HepG2 (cell line): ENCODE results near the gene SGCE. TPM values are rescaled to one million over a fixed set of nuclear protein-coding genes. Genes with fewer than 3 reads are reported as not detected.

Source experiments
- CENPT ChIP-seq: sonication (generic); formaldehyde crosslinking; IDR thresholded peaks from 2 replicates; pipeline ENCODE4 v1.8.0; 2022; ENCODE audit warnings: low read depth, mild to moderate bottlenecking, moderate library complexity, missing genetic modification reagents
- GTF3A ChIP-seq: sonication (generic); formaldehyde crosslinking; conservative IDR thresholded peaks from 2 replicates; pipeline ENCODE4 v1.4.0; 2020; ENCODE audit warnings: mild to moderate bottlenecking, missing genetic modification reagents
- HOXA3 ChIP-seq: sonication (generic); formaldehyde crosslinking; IDR thresholded peaks from 2 replicates; pipeline ENCODE4 v1.5.0; 2020; ENCODE audit warnings: missing genetic modification reagents
- KAT2B ChIP-seq: fragments of 150-350 bp; IDR thresholded peaks from 2 replicates; pipeline ENCODE4 v1.6.1; 2014; ENCODE audit warnings: low read depth, low read length, borderline replicate concordance
- MAFF ChIP-seq: IDR thresholded peaks from 2 replicates; pipeline ENCODE4 v1.6.1; 2011; ENCODE audit warnings: low read depth, low read length, improper control_type of control experiment
- NR2F6 ChIP-seq, 2 experiments: IDR thresholded peaks; 2 replicates each; pipeline ENCODE4 v1.6.1; 2016; ENCODE audit warnings: antibody characterized with exemption in 1 of 2, mild to moderate bottlenecking in 1 of 2
- POLR2G ChIP-seq: fragments of 200-400 bp; formaldehyde crosslinking; IDR thresholded peaks from 2 replicates; pipeline ENCODE4 v1.6.1; 2018; ENCODE audit warnings: mild to moderate bottlenecking, low read depth, low read length, moderate library complexity
- SALL1 ChIP-seq: sonication (generic); formaldehyde crosslinking; IDR thresholded peaks from 2 replicates; pipeline ENCODE4 v1.8.0; 2022; ENCODE audit warnings: mild to moderate bottlenecking, missing genetic modification reagents
- SAP130 ChIP-seq: IDR thresholded peaks from 2 replicates; pipeline ENCODE4 v1.6.1; 2016; ENCODE audit warnings: low read depth
- SNRNP70 ChIP-seq: fragments of 200-400 bp; formaldehyde crosslinking; IDR thresholded peaks from 2 replicates; pipeline ENCODE4 v1.6.1; 2017; ENCODE audit warnings: mild to moderate bottlenecking, low read depth, low read length, moderate library complexity
- SOX5 ChIP-seq: IDR thresholded peaks from 2 replicates; pipeline ENCODE4 v1.6.1; 2016; ENCODE audit warnings: borderline replicate concordance
- TGIF2 ChIP-seq: IDR thresholded peaks from 2 replicates; pipeline ENCODE4 v1.6.1; 2016; ENCODE audit warnings: control low read depth, missing compliant biosample characterization
- U2AF1 ChIP-seq: fragments of 200-400 bp; formaldehyde crosslinking; optimal IDR thresholded peaks from 2 replicates; pipeline ENCODE3; 2017; ENCODE audit warnings: mild to moderate bottlenecking, low read depth, low read length
- ZFAT ChIP-seq: sonication (generic); formaldehyde crosslinking; conservative IDR thresholded peaks from 2 replicates; pipeline ENCODE4 v1.8.1; 2023; ENCODE audit warnings: missing genetic modification reagents, inconsistent platforms
- ZFP36L2 ChIP-seq: sonication (generic); formaldehyde crosslinking; IDR thresholded peaks from 2 replicates; pipeline ENCODE4 v1.4.0; 2020; ENCODE audit warnings: missing genetic modification reagents
- ZFP41 ChIP-seq: sonication (generic); formaldehyde crosslinking; IDR thresholded peaks from 2 replicates; pipeline ENCODE4 v1.4.0; 2020; ENCODE audit warnings: mild to moderate bottlenecking, missing genetic modification reagents, borderline replicate concordance
- ZNF180 ChIP-seq: sonication (generic); formaldehyde crosslinking; IDR thresholded peaks from 2 replicates; pipeline ENCODE4 v1.4.0; 2020; ENCODE audit warnings: low read depth, missing genetic modification reagents, borderline replicate concordance
- ZNF24 ChIP-seq: fragments of 450-650 bp; IDR thresholded peaks from 2 replicates; pipeline ENCODE4 v1.6.1; 2017; ENCODE audit warnings: antibody characterized with exemption, mild to moderate bottlenecking
- polyA plus RNA-seq, 8 experiments: library from polyadenylated mRNA; depleted of rRNA in 3 of 8; stranded (reverse) in 7 of 8; unstranded in 1 of 8; fragments of >200 nt; fragmentation: Illumina TruSeq in 4 of 8; extraction: Trizol in 4 of 8; gene quantifications; 2 replicates each; pipeline versions ENCODE4 v1.2.1 to v1.2.3, GENCODE V29; 2011 to 2016; ENCODE audit warnings: low read depth in 4 of 8, missing spikeins in 1 of 8, mixed read lengths in 1 of 8; ENCODE audit not compliant: insufficient read depth in 1 of 8
- total RNA-seq, 5 experiments: library from RNA; depleted of rRNA; stranded (reverse); fragments of >200 nt; fragmentation: Illumina TruSeq; extraction: Trizol; gene quantifications; 2 replicates each; pipeline ENCODE4 v1.2.3, GENCODE V29; 2016; ENCODE audit warnings: low read depth in 1 of 5
- TF ChIP-seq, protein P1 (sequence below): sonication (generic); formaldehyde crosslinking; IDR thresholded peaks from 2 replicates; pipeline ENCODE4 v1.8.1; 2023; ENCODE audit warnings: mild to moderate bottlenecking, missing genetic modification reagents, borderline replicate concordance
- TF ChIP-seq, protein P2 (sequence below): sonication (generic); formaldehyde crosslinking; IDR thresholded peaks from 2 replicates; pipeline ENCODE4 v1.4.0; 2020; ENCODE audit warnings: missing genetic modification reagents
- TF ChIP-seq, protein P3 (sequence below): sonication (generic); formaldehyde crosslinking; IDR thresholded peaks from 2 replicates; pipeline ENCODE4; 2020; ENCODE audit warnings: missing genetic modification reagents, mild to moderate bottlenecking, borderline replicate concordance

The SGCE gene
- total and polyA plus RNA-seq, 2 of the 13 experiments (the other 11 are each of a cell fraction or from before 2014, with no cell fraction given), result 52.3 to 71.1 TPM

DNA sequence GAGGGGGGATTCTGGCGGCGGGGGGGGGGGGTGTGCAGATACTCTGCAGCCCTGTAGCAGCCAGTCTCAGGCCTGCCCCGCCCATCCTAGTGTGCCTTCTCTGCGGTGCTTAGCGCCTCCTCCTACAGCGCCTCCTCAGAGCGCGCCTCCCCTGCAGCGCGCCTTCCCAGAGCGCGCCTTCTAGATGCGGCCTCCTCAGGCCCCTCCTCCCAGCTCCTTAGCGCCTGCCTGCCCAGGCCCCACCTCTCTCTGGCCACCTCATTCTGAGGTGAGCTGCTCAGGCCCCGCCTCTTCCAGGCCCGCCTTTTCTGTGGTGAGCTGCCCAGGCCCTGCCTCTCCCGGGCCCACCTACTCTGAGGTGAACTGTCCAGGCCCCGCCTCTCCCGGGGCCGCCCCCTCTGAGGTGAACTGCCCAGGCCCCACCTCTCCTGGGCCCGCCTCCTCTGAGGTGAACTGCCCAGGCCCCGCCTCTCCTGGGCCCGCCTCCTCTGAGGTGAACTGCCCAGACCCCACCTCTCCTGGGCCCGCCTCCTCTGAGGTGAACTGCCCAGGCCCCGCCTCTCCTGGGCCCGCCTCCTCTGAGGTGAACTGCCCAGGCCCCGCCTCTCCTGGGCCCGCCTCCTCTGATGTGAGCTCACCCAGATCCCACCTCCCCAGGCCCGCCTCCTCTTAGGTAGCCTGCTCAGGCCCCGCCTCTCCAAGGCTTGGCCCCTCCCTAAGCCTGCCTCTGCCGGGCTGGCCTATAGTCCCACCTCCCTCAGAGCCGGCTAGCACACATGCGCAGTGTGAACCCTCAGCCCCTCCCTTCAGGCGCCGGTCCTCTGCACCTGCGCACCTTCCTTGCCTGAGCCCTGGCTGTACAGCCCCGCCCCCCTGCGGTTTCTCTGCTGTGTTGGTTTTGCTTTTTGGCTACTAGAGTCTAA lies 2.1 kb upstream of the SGCE start (continued):
- TF ChIP-seq, protein P1, sequence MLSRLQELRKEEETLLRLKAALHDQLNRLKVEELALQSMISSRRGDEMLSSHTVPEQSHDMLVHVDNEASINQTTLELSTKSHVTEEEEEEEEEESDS (CRISPR knock-in tag), result no peak
- no peak for TF ChIP-seq SNRNP70
- no peak for TF ChIP-seq MAFF
- TF ChIP-seq ZFP36L2 (CRISPR knock-in tag), result no peak
- no peak for TF ChIP-seq GTF3A (CRISPR knock-in tag)
- TF ChIP-seq ZFAT, result no peak
- no peak for TF ChIP-seq NR2F6 (IDR thresholded peaks at IDR 0.05)
- no peak for TF ChIP-seq NR2F6 (CRISPR knock-in tag; IDR thresholded peaks at IDR 0.05)
- no peak for TF ChIP-seq CENPT (CRISPR knock-in tag)
- TF ChIP-seq POLR2G, result peak; percentile 24; the same call in 1 of the 2 replicates
- TF ChIP-seq HOXA3 (CRISPR knock-in tag), result peak; percentile 30; the same call in 1 of the 2 replicates
- TF ChIP-seq ZNF180 (CRISPR knock-in tag), result no peak
- TF ChIP-seq, protein P2, sequence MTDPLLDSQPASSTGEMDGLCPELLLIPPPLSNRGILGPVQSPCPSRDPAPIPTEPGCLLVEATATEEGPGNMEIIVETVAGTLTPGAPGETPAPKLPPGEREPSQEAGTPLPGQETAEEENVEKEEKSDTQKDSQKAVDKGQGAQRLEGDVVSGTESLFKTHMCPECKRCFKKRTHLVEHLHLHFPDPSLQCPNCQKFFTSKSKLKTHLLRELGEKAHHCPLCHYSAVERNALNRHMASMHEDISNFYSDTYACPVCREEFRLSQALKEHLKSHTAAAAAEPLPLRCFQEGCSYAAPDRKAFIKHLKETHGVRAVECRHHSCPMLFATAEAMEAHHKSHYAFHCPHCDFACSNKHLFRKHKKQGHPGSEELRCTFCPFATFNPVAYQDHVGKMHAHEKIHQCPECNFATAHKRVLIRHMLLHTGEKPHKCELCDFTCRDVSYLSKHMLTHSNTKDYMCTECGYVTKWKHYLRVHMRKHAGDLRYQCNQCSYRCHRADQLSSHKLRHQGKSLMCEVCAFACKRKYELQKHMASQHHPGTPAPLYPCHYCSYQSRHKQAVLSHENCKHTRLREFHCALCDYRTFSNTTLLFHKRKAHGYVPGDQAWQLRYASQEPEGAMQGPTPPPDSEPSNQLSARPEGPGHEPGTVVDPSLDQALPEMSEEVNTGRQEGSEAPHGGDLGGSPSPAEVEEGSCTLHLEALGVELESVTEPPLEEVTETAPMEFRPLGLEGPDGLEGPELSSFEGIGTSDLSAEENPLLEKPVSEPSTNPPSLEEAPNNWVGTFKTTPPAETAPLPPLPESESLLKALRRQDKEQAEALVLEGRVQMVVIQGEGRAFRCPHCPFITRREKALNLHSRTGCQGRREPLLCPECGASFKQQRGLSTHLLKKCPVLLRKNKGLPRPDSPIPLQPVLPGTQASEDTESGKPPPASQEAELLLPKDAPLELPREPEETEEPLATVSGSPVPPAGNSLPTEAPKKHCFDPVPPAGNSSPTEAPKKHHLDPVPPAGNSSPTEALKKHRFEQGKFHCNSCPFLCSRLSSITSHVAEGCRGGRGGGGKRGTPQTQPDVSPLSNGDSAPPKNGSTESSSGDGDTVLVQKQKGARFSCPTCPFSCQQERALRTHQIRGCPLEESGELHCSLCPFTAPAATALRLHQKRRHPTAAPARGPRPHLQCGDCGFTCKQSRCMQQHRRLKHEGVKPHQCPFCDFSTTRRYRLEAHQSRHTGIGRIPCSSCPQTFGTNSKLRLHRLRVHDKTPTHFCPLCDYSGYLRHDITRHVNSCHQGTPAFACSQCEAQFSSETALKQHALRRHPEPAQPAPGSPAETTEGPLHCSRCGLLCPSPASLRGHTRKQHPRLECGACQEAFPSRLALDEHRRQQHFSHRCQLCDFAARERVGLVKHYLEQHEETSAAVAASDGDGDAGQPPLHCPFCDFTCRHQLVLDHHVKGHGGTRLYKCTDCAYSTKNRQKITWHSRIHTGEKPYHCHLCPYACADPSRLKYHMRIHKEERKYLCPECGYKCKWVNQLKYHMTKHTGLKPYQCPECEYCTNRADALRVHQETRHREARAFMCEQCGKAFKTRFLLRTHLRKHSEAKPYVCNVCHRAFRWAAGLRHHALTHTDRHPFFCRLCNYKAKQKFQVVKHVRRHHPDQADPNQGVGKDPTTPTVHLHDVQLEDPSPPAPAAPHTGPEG (CRISPR knock-in tag), result no peak
- no peak for TF ChIP-seq TGIF2 (CRISPR knock-in tag)
- no peak for TF ChIP-seq ZNF24
- peak; percentile 37; the same call in 1 of the 2 replicates for TF ChIP-seq SOX5 (CRISPR knock-in tag)
- peak; percentile 21; the same call in 1 of the 2 replicates for TF ChIP-seq SALL1
- TF ChIP-seq, protein P3, sequence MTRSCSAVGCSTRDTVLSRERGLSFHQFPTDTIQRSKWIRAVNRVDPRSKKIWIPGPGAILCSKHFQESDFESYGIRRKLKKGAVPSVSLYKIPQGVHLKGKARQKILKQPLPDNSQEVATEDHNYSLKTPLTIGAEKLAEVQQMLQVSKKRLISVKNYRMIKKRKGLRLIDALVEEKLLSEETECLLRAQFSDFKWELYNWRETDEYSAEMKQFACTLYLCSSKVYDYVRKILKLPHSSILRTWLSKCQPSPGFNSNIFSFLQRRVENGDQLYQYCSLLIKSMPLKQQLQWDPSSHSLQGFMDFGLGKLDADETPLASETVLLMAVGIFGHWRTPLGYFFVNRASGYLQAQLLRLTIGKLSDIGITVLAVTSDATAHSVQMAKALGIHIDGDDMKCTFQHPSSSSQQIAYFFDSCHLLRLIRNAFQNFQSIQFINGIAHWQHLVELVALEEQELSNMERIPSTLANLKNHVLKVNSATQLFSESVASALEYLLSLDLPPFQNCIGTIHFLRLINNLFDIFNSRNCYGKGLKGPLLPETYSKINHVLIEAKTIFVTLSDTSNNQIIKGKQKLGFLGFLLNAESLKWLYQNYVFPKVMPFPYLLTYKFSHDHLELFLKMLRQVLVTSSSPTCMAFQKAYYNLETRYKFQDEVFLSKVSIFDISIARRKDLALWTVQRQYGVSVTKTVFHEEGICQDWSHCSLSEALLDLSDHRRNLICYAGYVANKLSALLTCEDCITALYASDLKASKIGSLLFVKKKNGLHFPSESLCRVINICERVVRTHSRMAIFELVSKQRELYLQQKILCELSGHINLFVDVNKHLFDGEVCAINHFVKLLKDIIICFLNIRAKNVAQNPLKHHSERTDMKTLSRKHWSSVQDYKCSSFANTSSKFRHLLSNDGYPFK, result no peak
- no peak for TF ChIP-seq KAT2B
- no peak for TF ChIP-seq U2AF1
- TF ChIP-seq SAP130 (CRISPR knock-in tag), result 0 out of 2 replicates have a peak, but pooled peaks have one; percentile 27
- no peak for TF ChIP-seq ZFP41
